GM19238 (cell line): Measurements from ENCODE around the gene ELP5.
A peak's percentile ranks its signal among the peaks of the same experiment; 100 is the strongest.

Source experiments
- DNase-seq: peaks from one replicate; pipeline ENCODE4 v3.0.0; 2011; ENCODE audit warnings: low spot score; ENCODE audit not compliant: insufficient read length

The ELP5 gene

GRCh38 chr17:7252176-7253043, at the start of gene ELP5:
Gene ELP5 (plus strand): TSS chr17:7252215. CDS start chr17:7252551, 336 bp downstream.
- peak; percentile 91 for DNase-seq

GRCh38 chr17:7203391-7203790, 48.6 kb upstream of the ELP5 start:
- no peak for DNase-seq

- no peak for DNase-seq
Measured at GRCh38 chr17:7204336-7204735, 47.7 kb upstream of the ELP5 start.

- peak; percentile 99 for DNase-seq
Measured at GRCh38 chr17:7204828-7205461, 47.1 kb upstream of the ELP5 start.

GRCh38 chr17:7205561-7205960, 46.5 kb upstream of the ELP5 start:
- no peak for DNase-seq

- DNase-seq: no peak
Measured at GRCh38 chr17:7207120-7208001, 44.7 kb upstream of the ELP5 start.

GRCh38 chr17:7208027-7208571, 43.9 kb upstream of the ELP5 start:
- DNase-seq: no peak

- no peak for DNase-seq
Measured at GRCh38 chr17:7208754-7209460, 43.1 kb upstream of the ELP5 start.

- no peak for DNase-seq
Measured at GRCh38 chr17:7211491-7212273, 40.3 kb upstream of the ELP5 start.

- DNase-seq: no peak
Measured at GRCh38 chr17:7213895-7214299, 38.1 kb upstream of the ELP5 start.

- peak; percentile 98 for DNase-seq
Measured at GRCh38 chr17:7214300-7215135, 37.5 kb upstream of the ELP5 start.

GRCh38 chr17:7215136-7215638, 36.8 kb upstream of the ELP5 start:
- no peak for DNase-seq

- no peak for DNase-seq
Measured at GRCh38 chr17:7215652-7216180, 36.3 kb upstream of the ELP5 start.

- no peak for DNase-seq
Measured at GRCh38 chr17:7216242-7217112, 35.5 kb upstream of the ELP5 start.

- DNase-seq: no peak
Measured at GRCh38 chr17:7217113-7217987, 34.7 kb upstream of the ELP5 start.

GRCh38 chr17:7218166-7218565, 33.8 kb upstream of the ELP5 start:
- DNase-seq: no peak

- DNase-seq: no peak
Measured at GRCh38 chr17:7218758-7219157, 33.3 kb upstream of the ELP5 start.
